CD4-positive, alpha-beta T cell treated with Interleukin-21 for 1 hour (primary cell): ENCODE results near the gene AMDHD2.

Experiments used
- DNase-seq: peaks from one replicate; pipeline ENCODE4 v3.0.0-alpha.2; 2020

AMDHD2 gene

DNA sequence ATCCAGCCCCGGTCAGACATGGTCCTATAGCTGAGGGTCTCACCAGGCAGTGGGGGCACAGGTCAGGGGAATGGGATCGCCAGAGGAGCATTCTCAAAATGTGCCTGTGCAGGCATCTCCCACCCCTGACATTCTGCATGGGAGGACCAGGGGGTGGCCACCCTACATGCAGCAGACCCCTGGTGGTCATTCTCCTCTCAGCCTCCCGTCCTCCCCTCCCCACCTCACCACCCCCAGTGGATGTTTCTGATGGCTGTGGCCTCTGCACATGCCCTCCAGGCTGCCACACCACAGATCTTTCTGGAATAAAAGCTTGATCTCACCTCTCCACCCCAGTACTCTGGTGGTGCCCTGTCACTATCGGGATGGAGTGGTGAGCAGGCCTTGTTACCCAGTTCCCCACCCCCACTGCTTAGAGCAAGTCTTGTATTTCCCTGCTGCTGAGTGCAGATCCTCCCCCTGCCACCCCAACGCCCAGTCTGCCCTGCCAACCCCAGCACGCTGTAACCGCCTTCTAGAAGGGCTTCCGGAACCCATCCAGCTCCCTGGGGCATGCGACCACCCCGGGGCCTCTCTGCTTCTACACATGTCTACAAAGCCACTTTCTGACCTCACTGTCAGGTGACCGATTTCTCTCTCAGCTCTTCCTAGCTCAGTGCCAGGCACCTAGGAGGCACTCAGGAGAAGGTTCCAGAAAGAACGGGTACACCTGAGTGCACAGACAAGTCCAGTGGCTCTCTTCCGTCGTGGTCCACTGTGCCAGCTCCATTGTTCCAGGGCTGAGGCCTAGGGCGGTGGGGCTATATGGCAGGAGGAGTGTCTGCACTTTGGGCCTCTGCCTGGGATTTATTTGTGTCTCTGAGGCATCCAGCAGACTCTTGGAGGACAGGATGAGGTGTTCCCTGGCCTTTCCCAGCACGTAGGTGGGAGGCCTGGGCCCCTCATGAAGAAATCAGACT lies 36.0 kb upstream of the AMDHD2 start:
- DNase-seq: no peak

DNA sequence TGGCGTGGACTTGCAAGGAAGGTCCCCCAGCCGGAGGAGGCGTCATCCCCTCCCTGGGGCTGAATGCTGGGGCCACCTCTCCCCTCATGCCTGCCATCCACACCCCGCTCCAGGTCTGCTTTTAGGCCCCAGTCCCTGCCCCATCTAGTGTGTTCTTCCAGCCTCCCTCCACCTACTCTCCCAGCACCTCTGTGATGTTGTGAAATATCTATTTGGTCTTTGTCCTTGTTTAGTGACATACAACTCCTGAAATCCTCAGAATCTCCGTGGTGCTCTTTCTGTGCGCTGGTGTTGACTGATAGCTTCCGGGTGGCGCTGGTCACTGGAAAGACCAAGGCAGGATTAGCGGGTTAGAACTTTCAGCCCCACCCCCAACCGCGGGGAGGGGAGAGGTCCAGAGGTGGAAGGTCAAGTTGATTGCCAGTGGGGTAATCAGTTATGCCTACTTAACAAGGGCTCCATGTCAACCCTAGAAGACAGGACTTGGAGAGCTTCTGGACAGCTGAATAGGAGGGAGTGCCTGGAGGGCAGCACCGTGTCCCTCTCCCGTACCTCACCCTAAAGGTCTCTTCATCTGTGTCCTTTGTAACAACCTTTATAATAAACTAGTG lies 35.2 kb upstream of the AMDHD2 start:
- DNase-seq: no peak

- DNase-seq: no peak
Observed at GRCh38 chr16:2485811-2486507, 34.2 kb upstream of the AMDHD2 start.

GRCh38 chr16:2486645-2487516 lies 33.3 kb upstream of the AMDHD2 start:
- DNase-seq: peak; percentile 88

DNA sequence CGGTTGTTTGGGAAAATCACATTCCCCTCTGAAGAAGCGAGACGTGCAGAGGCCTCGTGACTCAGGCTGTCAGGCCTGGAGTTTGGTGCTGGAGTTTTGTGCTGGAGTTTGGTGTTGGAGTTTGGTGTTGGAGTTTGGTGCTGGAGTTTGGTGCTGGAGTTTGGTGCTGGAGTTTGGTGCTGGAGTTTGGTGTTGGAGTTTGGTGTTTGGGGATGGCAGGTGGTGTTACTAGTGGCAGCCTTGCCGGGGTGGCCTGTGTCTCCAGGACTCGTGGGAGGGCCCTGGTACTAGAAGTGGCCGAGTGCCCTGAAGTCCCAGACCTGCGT lies 32.7 kb upstream of the AMDHD2 start:
- DNase-seq: no peak

DNA sequence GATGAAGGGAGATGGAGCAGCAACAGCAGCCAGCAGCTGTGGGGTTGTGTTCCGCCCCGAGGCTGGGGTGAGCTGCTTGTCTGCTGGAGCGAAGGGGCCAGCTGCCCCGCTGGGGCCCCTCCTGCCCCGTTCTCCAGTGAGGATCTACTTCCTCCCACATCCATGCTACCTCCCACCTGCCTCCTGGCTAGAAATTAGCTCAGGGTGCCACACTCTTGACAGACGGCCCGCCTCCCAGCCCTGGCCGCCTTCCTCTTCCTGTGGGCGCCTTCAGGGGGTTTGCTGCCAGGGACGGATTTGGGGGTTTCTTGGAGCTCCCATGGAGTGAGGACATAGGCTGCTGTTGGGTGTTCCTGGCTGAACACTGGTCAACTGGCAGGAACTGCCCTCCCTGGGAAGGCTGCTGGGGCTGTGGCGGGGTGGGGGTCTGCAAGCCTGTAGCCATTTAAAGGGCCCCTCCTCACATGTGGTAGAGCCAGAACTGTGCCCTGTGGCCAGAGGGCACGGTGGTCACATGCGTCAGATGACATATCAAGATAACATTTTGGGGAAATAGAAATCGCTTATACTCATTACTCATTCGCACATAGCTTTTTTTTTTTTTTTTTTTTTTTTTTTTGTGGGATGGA lies 32.2 kb upstream of the AMDHD2 start:
- no peak for DNase-seq

GRCh38 chr16:2489581-2489980 lies 30.6 kb upstream of the AMDHD2 start:
- DNase-seq: no peak

DNA sequence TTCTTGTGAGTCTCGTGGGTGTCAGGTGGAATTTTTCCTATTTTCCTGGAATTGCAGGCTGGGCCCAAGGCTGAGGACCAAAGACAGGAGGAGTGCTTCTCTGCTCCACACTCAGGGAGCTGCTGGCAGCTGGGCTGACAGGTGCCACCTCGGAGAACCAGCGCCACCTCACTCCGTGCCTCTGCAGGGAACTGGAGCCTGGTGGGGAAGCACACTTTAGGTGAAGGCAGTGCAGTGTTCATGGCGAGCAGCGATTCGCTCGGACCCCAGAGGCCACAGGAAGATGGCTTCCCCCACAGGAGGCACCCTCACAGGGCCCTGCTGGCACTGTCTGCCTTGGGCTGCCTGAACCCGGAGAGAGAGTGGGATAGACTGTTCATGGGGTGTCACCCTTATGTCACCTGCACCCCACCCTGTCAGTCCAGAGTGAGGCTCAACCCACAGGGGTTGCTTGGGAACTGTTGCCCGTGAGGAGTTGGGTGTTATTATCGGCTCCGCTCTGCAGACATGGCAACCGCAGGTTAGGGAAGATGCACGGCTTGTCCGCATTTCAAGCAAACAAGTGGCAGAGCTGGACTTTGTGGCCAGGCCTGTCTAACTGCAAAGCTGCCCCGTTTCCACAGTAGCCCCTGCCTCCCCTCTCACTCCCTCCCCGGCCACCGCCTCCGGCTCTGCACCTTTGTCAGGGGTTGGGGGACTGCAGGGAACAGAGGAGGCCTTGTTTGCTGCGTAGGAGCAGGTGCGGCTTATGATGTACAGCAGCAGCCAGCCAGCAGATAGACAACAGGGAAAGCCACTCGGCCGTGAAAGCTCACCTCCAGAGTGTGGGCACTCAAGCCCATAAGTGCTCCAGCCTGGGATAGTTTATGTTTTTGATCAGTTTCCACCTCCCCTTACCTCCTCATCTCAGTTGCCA lies 29.7 kb upstream of the AMDHD2 start:
- no peak for DNase-seq

- no peak for DNase-seq
Observed at GRCh38 chr16:2492292-2492691, 27.9 kb upstream of the AMDHD2 start.

DNA sequence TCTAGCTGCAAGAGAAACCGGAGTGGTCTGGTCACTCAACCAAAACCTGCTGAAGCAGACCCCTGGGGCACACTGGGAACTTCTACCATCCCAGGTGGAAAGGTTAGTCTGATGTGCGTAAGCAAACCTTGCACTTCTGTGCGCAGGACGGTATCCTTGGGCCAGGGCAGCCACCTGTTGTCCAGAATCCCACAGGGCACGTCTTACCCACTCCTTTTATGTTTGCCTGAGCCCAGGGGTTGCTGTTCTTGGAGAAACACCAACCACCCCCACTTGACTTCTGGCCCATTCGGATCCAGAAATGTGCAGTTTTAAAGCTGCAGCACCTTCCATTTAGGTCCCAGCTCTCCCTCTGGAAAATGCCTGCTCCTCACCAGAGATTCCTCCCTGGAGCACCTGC lies 26.6 kb upstream of the AMDHD2 start:
- no peak for DNase-seq

DNA sequence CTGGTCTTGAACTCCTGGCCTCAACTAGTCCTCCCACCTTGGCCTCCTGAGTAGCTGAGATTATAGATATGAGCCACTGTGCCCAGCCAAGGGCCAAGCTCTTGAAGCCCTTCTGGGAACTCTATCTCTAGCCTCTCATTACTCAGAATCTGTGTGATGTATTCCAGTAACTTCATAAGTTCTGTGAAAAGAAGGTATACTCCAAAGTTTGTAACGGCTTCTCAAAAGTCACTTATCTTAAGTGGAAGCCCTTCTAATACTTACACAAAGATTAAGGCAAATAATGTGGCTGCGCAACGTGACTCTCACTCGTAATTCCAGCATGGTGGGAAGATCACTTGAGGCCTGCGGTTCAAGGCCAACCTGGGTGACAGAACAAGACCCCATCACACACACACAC lies 25.6 kb upstream of the AMDHD2 start:
- no peak for DNase-seq

GRCh38 chr16:2495041-2495440 lies 25.1 kb upstream of the AMDHD2 start:
- no peak for DNase-seq

- DNase-seq: no peak
Observed at GRCh38 chr16:2496223-2497115, 23.7 kb upstream of the AMDHD2 start.

DNA sequence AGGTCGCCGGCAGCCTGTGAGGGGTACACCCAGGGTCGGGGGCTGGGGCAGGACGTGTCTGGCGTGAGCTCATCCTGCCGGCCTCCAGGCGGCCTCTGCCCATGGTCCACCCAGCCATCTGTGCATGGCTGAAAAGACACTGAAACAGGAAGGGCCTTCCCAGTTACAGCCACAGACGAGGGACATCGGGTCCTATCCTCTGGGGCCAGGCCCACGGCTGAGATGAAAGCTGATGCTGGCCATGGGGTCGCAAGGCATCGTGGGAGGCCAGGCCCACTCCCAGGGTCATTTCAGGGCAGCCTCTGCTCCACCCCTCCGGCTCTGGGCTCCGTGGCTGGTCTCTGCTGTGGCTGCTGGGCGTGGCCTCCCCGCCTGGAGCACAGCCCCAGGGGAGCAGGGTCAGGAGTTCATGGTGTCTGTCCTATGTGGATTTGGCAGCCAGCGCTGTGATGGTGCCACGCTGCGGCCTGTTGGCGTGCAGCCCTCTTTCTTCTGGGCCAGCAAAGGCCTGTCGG lies 23.0 kb upstream of the AMDHD2 start:
- no peak for DNase-seq

GRCh38 chr16:2497695-2498484 lies 22.3 kb upstream of the AMDHD2 start:
- DNase-seq: no peak

DNA sequence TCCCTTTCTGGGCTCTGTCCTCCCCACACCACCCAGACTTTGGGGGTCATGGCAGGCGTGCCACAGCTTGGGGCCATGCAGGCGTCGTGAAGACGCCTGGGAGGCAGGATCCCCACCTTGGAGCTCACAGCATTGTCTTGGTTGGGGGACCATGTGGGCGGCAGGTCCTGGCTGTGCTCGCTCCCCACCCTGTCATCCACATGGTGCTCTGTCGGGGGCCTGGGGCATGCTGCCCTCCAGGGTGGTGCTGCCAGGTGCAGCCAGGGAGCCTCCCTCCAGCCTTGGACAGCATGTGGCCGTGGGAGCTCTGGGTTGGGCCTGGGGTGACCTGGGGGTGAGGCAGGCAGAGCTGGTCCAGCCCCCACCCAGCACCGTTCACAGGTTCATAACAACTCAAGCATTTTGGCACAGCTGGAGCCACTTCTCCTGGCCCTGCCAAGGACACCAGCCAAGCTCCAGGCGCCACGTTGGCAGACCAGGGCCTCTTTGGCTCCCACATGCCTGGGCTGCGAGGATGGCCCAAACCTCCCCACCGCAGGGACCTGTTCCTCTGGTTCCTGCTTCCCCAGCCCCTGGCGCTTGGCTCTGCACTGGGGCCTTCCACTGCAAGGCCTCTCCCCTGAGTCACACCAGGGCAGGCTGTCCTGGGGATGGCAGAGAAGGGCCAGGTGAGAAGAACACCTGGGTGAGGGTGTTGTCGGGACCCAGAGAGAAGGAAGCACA lies 21.5 kb upstream of the AMDHD2 start:
- DNase-seq: no peak

DNA sequence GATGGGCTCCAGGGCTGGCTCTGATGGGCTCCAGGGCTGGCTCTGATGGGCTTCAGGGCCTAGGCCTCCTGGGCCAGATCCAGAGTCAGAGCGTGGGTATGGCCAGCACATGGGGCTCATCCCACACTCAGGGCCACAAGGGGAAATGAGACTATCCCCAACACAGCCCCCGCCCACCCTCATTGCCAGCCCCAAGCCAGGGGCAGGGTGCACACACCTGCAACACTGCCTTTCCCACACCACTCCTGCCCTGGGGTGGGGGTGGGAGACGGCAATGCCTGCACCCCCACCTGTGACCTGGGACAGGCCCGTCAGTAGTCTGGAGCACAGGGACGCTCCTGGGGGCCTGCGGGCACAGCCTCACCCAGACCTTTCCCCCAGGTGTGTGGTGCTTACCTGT lies 20.7 kb upstream of the AMDHD2 start:
- DNase-seq: no peak

DNA sequence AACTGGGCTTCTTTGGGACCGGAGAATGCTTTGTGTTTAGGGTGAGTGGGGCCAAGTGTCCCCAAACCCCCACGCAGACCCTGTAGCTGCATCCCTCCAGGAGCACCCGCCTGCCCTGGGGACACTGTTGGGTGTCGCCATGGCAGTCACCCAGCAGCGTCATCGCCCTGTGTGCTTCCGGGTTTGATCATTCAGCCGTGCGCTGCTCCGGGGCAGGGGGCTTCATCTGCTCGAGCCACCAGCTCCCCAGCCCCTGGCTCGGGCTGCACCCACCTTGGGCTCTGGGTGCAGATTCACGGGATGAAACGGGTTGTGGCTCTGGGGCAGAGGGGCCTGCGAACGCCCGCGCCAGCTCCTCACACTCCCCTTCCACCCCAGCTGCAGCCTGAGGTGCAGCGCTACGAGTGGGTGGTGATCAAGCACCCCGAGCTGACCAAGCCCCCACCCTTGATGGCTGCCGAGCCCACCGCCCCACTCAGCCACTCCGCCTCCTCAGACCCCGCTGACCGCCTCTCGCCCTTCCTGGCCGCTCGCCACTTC lies 20.2 kb upstream of the AMDHD2 start:
- DNase-seq: no peak
